Measurements from ENCODE around the gene ZNF711.
"Not testable (repeated sequence)": the region's sequence is repeated elsewhere in the genome, so short reads cannot be mapped to it uniquely, and the experiment has no call there.

DNA sequence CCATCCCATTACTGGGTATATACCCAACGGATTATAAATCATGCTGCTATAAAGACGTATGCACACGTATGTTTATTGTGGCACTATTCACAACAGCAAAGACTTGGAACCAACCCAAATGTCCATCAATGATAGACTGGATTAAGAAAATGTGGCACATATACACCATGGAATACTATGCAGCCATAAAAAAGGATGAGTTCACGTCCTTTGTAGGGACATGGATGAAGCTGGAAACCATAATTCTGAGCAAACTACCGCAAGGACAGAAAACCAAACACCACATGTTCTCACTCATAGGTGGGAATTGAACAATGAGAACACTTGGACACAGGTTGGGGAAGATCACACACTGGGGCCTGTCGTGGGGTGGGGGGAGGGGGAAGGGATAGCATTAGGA lies 41.5 kb downstream of the ZNF711 start:
- not testable (repeated sequence) for TF ChIP-seq POLR2A, POLR2AphosphoS5 (IDR thresholded peaks at IDR 0.05)
- TF ChIP-seq, protein P1, sequence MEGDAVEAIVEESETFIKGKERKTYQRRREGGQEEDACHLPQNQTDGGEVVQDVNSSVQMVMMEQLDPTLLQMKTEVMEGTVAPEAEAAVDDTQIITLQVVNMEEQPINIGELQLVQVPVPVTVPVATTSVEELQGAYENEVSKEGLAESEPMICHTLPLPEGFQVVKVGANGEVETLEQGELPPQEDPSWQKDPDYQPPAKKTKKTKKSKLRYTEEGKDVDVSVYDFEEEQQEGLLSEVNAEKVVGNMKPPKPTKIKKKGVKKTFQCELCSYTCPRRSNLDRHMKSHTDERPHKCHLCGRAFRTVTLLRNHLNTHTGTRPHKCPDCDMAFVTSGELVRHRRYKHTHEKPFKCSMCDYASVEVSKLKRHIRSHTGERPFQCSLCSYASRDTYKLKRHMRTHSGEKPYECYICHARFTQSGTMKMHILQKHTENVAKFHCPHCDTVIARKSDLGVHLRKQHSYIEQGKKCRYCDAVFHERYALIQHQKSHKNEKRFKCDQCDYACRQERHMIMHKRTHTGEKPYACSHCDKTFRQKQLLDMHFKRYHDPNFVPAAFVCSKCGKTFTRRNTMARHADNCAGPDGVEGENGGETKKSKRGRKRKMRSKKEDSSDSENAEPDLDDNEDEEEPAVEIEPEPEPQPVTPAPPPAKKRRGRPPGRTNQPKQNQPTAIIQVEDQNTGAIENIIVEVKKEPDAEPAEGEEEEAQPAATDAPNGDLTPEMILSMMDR (IDR thresholded peaks at IDR 0.05): not testable (repeated sequence)
